ENCODE results near the gene NEK10.
"Not testable (repeated sequence)": the region's sequence is repeated elsewhere in the genome, so short reads cannot be mapped to it uniquely, and the experiment has no call there.

The NEK10 gene

DNA sequence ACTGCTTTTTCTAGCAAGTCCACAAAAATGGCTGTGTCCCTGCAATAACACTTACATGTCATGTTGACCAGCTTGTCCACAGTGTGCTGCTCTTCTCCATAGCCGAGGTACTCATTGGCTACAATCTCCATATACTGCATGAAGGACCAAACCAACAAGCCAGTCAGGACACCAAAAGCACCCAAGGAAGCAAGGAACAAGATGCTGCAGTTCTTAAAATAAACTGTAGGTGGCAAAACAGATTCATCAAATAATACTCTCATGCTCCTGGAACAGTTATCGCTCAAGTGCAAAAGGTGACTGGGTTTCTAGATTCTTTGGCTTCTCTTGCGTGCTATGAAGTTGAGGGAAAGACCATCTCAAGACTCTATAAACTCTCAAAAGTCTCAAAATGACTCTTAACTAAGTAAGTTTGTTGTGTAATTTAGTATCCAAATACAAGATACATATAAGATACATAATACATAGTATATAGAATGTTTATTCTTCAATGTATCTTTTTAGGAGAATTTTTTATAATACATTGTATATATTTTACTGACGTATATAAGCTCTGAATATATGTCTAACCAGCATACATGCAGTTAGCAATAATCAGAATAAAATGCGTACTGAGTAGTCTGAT lies 57.0 kb downstream of the NEK10 start:
- no peak for DNase-seq

- no peak for DNase-seq
These were observed 57.8 kb downstream of the NEK10 start for GRCh38 chr3:27311400-27311799.

DNA sequence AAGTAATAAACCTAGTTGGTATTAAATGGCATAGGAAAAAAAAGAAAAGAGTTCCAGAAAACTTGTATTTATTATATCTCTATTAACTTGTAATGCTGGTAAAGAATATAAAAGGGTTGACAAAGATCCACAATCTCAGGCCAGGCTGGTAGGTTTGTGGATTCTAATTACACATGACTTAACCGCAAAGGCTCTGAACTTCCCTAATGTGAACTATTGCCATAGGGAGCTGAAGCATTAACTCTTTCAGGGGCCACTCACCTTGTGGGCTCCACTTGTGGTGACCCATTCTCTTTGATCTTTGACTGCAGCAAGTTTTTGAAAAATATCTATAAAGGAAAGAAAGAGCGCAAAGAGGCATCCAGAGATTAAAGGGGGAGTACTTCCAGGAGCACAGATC lies 58.5 kb downstream of the NEK10 start:
- no peak for DNase-seq

DNA sequence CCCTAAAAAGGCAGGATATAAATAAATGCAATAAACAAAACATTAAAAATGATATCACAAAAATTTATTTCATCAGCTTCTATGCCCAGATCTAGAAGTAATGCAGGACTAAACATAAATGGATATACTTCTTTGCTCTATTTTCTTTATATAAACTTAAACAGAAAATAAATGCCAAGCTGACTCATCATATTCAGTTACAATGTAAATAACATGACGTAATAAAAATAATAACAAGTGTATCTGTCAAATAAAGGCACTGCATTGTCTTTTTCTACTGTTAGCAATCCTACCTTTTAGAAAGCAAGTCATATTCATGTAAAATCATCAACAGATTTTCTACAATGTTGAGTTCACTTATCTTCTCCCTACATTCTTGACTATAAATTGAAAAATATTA lies 61.6 kb downstream of the NEK10 start:
- DNase-seq: no peak

GRCh38 chr3:27302891-27303290 lies 66.3 kb downstream of the NEK10 start:
- no peak for DNase-seq

GRCh38 chr3:27298981-27299380 lies 70.2 kb downstream of the NEK10 start:
- not testable (repeated sequence) for DNase-seq

GRCh38 chr3:27293939-27294338 lies 75.2 kb downstream of the NEK10 start:
- DNase-seq: no peak

DNA sequence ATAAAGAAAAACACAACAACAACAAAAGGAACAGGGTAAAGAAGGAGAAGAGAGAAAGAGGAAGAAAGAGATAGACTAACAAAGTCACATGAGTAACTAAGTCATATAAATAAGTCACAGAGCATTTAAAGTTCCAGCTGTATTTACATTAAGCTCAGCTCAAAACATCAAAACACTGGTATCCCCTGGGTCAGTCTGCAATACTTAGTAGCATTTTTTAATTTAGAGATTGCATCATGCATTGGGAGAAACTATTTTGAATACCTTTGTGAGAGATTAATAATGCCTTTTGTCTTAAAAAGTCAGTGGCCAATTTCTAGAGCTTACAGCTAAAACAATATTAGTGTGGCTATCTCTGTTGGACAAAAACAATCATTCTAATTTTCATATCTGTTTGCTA lies 78.4 kb downstream of the NEK10 start:
- DNase-seq: no peak

GRCh38 chr3:27289769-27290413 lies 79.3 kb downstream of the NEK10 start:
- DNase-seq: no peak

GRCh38 chr3:27287052-27287451 lies 82.1 kb downstream of the NEK10 start:
- no peak for DNase-seq

DNA sequence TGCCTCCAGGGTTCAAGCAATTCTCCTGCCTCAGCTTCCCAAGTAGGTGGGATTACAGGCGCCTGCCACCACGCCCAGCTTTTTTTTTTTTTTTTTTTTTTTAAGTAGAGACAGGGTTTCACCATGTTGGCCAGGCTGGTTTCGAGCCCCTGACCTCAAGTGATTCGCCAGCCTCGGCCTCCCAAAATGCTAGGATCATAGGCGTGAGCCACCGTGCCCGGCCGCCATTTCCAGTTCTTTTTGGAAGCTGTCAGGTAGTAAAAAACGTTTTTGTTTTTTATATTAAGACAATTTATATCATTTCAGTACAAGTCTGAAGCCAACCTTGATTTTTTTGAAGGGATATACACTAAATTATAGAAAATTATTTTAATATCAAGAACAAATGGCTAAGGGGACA lies 82.7 kb downstream of the NEK10 start:
- DNase-seq: not testable (repeated sequence)

- no peak for DNase-seq
These were observed 83.5 kb downstream of the NEK10 start for GRCh38 chr3:27285668-27286067.

- no peak for DNase-seq
These were observed 87.5 kb downstream of the NEK10 start for GRCh38 chr3:27281671-27282150.

DNA sequence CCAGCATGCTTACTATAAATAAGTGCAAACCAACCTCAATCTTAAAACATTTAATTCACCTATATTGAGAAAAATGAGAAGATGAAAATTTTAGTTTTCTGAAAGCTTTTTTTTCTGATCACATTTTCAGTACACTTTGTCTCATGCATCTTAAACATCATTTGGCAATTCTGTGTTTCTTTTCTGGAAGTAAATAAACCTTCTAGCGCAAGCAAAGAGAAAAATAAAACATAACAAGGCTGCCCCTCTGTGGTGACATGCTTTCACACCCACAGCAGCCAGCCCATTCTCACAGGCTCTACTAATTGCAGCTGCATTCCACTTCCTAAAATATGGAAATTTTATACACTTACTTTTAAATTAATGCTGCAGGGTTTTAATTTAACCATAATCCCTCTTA lies 90.1 kb downstream of the NEK10 start:
- DNase-seq: no peak

DNA sequence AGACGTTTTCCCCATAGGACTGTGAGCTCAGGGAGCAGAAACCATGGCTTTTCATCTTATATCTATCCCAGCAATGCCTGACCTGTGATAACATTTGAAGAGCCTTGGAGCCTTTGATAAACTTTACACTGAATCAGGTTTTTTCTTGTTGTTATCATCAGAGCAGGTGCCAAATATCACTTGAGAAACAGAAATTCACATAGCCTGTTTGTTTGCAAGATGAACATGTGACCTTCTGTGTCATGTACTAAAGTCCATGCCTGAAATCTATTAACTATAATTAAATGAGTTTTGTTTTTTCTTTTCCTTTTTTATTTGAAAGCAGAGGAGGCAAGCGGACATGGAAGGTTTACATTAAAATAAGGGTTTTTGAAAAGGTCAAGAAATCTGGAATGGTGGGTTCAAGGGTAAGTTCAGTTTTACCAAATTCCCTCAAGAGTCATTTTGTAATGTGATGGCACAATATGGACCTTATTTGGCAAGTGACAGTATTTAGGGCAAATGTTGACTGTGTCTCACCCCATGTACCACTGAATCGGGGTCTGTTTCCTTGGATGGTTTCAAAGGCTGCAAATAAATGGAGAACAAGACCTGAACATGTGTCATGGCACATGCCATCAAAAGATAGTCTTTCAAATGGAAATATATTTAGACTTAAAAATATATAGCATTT lies 90.7 kb downstream of the NEK10 start:
- no peak for DNase-seq

GRCh38 chr3:27275441-27275990 lies 93.7 kb downstream of the NEK10 start:
- DNase-seq: no peak

GRCh38 chr3:27271890-27272289 lies 97.3 kb downstream of the NEK10 start:
- no peak for DNase-seq

- DNase-seq: no peak
These were observed 114.3 kb downstream of the NEK10 start for GRCh38 chr3:27254896-27255295.

- DNase-seq: no peak
These were observed 115.4 kb downstream of the NEK10 start for GRCh38 chr3:27253831-27254230.

DNA sequence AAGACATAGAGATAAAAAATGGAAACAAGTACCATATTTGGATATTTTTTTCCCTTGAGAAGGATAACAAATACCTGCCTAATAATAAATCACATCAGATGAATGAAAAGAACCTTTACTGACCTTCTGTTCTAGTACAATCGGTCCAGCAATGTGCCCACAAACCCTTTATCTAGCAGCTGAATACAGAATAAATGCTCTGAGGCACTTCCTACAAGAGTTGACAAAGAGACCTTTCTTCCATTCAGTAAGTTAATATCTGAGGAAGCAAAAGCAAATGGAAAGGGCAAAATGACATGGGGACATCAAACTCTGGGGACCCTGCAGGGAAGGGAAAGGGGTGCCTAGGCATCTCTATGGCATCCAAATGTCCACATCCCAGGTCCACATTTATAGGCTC lies 115.8 kb downstream of the NEK10 start:
- DNase-seq: no peak

DNA sequence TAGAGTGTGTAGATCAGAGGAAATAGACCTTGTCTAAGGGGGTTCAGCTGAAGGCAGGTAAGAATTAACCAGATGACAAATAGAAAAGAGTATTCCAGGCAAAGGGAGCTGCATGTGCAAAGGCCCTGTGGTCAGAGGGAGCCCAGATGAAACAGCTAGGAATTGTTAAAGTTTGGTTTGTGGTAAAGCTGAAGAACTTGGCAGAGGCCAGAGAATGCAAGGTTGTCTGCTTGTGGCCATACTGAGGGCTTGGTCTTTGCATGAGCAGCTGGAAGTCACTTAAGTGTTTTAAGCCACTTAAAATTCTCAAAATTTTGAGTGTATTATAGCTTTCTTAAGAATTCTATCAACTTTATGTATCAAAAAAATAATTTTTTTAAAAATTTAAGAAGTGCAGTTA lies 116.5 kb downstream of the NEK10 start:
- no peak for DNase-seq

DNA sequence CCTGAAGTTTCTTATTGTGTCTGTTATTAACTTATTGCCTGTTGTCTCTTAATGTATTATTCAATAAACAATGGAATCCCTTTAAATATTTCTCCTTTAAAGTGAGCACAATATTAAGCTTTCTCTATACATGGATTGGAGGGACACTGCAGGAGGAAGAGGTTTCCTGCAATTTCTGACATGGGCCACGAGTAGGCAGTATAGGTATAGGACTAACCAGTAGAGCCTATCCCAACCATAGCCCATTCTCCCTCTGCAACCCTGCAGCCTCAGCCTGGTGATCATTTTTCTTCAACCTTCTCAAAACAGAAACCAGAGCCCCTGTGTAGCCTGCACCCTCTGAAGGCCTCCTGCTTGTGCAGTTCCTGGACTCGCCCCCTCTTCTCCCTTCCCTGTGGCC lies 124.8 kb downstream of the NEK10 start:
- no peak for DNase-seq

DNA sequence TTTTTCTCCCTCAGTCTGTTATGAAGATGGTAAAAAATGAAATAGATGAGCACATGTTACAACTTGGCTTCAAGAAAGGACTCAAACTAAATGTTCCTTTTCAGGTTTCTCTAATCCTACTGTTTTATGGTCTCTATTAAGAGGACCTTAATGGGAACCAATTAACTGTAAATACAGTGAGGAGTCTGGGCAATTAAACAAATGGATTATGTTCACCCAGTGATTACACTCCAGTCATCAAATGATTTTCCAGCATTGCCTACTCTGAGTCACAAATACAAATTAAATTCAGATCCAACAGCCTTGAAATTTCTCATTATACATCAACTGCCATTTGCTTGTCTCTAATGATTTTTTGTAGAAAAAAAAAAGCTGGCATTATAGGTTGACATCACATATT lies 129.2 kb downstream of the NEK10 start:
- no peak for DNase-seq

- DNase-seq: no peak
These were observed 140.4 kb downstream of the NEK10 start for GRCh38 chr3:27228805-27229204.
